HepG2 (cell line): ENCODE data around the gene KIFAP3. TPM values are rescaled to one million over a fixed set of nuclear protein-coding genes. Genes with fewer than 3 reads are reported as not detected.

Source experiments
- IKZF1 ChIP-seq: fragments of 450-650 bp; IDR thresholded peaks from 2 replicates; pipeline ENCODE4 v1.7.1; 2016
- NFE2L1 ChIP-seq: sonication (generic); formaldehyde crosslinking; IDR thresholded peaks from 2 replicates; pipeline ENCODE4 v1.4.0; 2020; ENCODE audit warnings: missing genetic modification reagents, mild to moderate bottlenecking, borderline replicate concordance
- NRL ChIP-seq: sonication (generic); formaldehyde crosslinking; IDR thresholded peaks from 2 replicates; pipeline ENCODE4 v1.5.0; 2020; ENCODE audit warnings: missing genetic modification reagents, mild to moderate bottlenecking, moderate library complexity, borderline replicate concordance
- RNF2 ChIP-seq: fragments of 450-650 bp; conservative IDR thresholded peaks from 2 replicates; pipeline ENCODE4 v1.6.1; 2016; ENCODE audit warnings: low read depth
- TOE1 ChIP-seq: sonication (generic); formaldehyde crosslinking; IDR thresholded peaks from 2 replicates; pipeline ENCODE4 v1.4.0; 2020; ENCODE audit warnings: mild to moderate bottlenecking, missing genetic modification reagents
- ZNF660 ChIP-seq: sonication (generic); formaldehyde crosslinking; IDR thresholded peaks from 2 replicates; pipeline ENCODE4 v1.5.1; 2020; ENCODE audit warnings: mild to moderate bottlenecking, low read depth, missing genetic modification reagents, borderline replicate concordance
- ZNF687 ChIP-seq: sonication (generic); formaldehyde crosslinking; IDR thresholded peaks from 2 replicates; pipeline ENCODE4 v1.5.1; 2020; ENCODE audit warnings: mild to moderate bottlenecking, missing genetic modification reagents, moderate library complexity
- polyA plus RNA-seq, 8 experiments: library from polyadenylated mRNA; depleted of rRNA in 3 of 8; stranded (reverse) in 7 of 8; unstranded in 1 of 8; fragments of >200 nt; fragmentation: Illumina TruSeq in 4 of 8; extraction: Trizol in 4 of 8; gene quantifications; 2 replicates each; pipeline versions ENCODE4 v1.2.1 to v1.2.3, GENCODE V29; 2011 to 2016; ENCODE audit warnings: low read depth in 4 of 8, missing spikeins in 1 of 8, mixed read lengths in 1 of 8; ENCODE audit not compliant: insufficient read depth in 1 of 8
- total RNA-seq, 5 experiments: library from RNA; depleted of rRNA; stranded (reverse); fragments of >200 nt; fragmentation: Illumina TruSeq; extraction: Trizol; gene quantifications; 2 replicates each; pipeline ENCODE4 v1.2.3, GENCODE V29; 2016; ENCODE audit warnings: low read depth in 1 of 5

The KIFAP3 gene
- total and polyA plus RNA-seq, 2 of the 13 experiments (the other 11 are each of a cell fraction or from before 2014, with no cell fraction given) = 3.4 to 10.0 TPM

GRCh38 chr1:169893645-169894423 is 180.7 kb downstream of the KIFAP3 start, which contains the start of gene SCYL3 (continued):
- TF ChIP-seq TOE1 (CRISPR knock-in tag) (no peak), ZNF660 (CRISPR knock-in tag) (no peak), NFE2L1 (no peak), NRL (CRISPR knock-in tag) (no peak), IKZF1 (no peak), RNF2 (no peak), ZNF687 (CRISPR knock-in tag) (peak; percentile 73)
- TF ChIP-seq, all 625 proteins: peak for 195
